IMR-90 (cell line): Measurements from ENCODE around the gene NRXN2. TPM values are rescaled to one million over a fixed set of nuclear protein-coding genes. Genes with fewer than 3 reads are reported as not detected.

ENCODE experiments used
- ATAC-seq: fragments of 200-7000 bp; cut with Tn5 transposase; 2 replicates; pipeline ENCODE4 v1.9.1; 2020; ENCODE audit warnings: low read depth, mild to moderate bottlenecking, moderate library complexity
- BruUV-seq: library from RNA; stranded (reverse); fragments of 400-500 nt; replicated peaks from 2 replicates; lab custom pipeline; 2021; lab: Mats Ljungman, UMichigan
- CTCF ChIA-PET: fragments of 300-600 bp; formaldehyde crosslinking; extraction: SDS; loops from one replicate; lab custom pipeline; 2021; ENCODE audit warnings: antibody characterized with exemption; lab: Yijun Ruan, JAX
- POLR2A ChIA-PET: fragments of 300-600 bp; sonication (Branson Sonifier 250); formaldehyde crosslinking; loops from one replicate; lab custom pipeline; 2022; ENCODE audit warnings: antibody characterized with exemption; ENCODE audit not compliant: unreplicated experiment; lab: Charles Lee
- DNase-seq: peaks from one replicate; pipeline ENCODE4 v3.0.0; 2013
- H2AFZ ChIP-seq: replicated peaks from 2 replicates; pipeline ENCODE3; 2013; ENCODE audit warnings: low read length, mild to moderate bottlenecking; ENCODE audit not compliant: poor library complexity
- H2AK5ac ChIP-seq: 2 replicates; pipeline ENCODE4 v1.6.1; 2013; ENCODE audit warnings: low read depth, low read length, inconsistent platforms
- H2AK9ac ChIP-seq: replicated peaks from 2 replicates; pipeline ENCODE3; 2013; ENCODE audit warnings: mild to moderate bottlenecking, low read depth, low read length, moderate library complexity; ENCODE audit not compliant: poor library complexity
- H2BK120ac ChIP-seq: 2 replicates; pipeline ENCODE4 v1.6.1; 2013; ENCODE audit warnings: low read depth, low read length, inconsistent platforms
- H2BK15ac ChIP-seq: 3 replicates; pipeline ENCODE4 v1.6.1; 2013; ENCODE audit warnings: low read depth, low read length, inconsistent platforms
- H2BK20ac ChIP-seq: 2 replicates; pipeline ENCODE4 v1.6.1; 2013; ENCODE audit warnings: low read depth, mild to moderate bottlenecking, inconsistent platforms, low read length, moderate library complexity
- H2BK5ac ChIP-seq: 2 replicates; pipeline ENCODE4 v1.6.1; 2013; ENCODE audit warnings: mild to moderate bottlenecking, low read depth, low read length, inconsistent platforms; ENCODE audit not compliant: poor library complexity, severe bottlenecking
- H3K14ac ChIP-seq: replicated peaks from 2 replicates; pipeline ENCODE4 v1.6.1; 2013; ENCODE audit warnings: low read depth, low read length, inconsistent platforms
- H3K18ac ChIP-seq: 2 replicates; pipeline ENCODE4 v1.6.1; 2013; ENCODE audit warnings: low read depth, low read length, control low read depth
- H3K23ac ChIP-seq: 2 replicates; pipeline ENCODE4 v1.6.1; 2013; ENCODE audit warnings: low read depth, low read length, inconsistent platforms
- H3K27ac ChIP-seq: 2 replicates; pipeline ENCODE4 v1.5.1; 2013; ENCODE audit warnings: mild to moderate bottlenecking, control low read depth, low read length; ENCODE audit not compliant: insufficient read depth
- H3K27me3 ChIP-seq: 2 replicates; pipeline ENCODE4 v1.6.1; 2013; ENCODE audit warnings: low read length; ENCODE audit not compliant: control insufficient read depth, insufficient read depth
- H3K36me3 ChIP-seq: 2 replicates; pipeline ENCODE4 v1.6.1; 2013; ENCODE audit warnings: low read length, mixed read lengths; ENCODE audit not compliant: control insufficient read depth, insufficient read depth
- H3K4ac ChIP-seq: 2 replicates; pipeline ENCODE4 v1.6.1; 2013; ENCODE audit warnings: low read depth, low read length, inconsistent platforms
- H3K4me1 ChIP-seq: 2 replicates; pipeline ENCODE4 v1.6.1; 2013; ENCODE audit warnings: low read length, mixed read lengths; ENCODE audit not compliant: control insufficient read depth, insufficient read depth
- H3K4me2 ChIP-seq: 2 replicates; pipeline ENCODE4 v1.6.1; 2013; ENCODE audit warnings: low read depth, mild to moderate bottlenecking, control low read depth, low read length, moderate library complexity
- H3K4me3 ChIP-seq: 2 replicates; pipeline ENCODE4 v1.5.1; 2013; ENCODE audit warnings: low read depth, mild to moderate bottlenecking, control low read depth, low read length, moderate library complexity; ENCODE audit not compliant: insufficient read depth
- H3K56ac ChIP-seq: 2 replicates; pipeline ENCODE4 v1.6.1; 2013; ENCODE audit warnings: low read length, inconsistent platforms; ENCODE audit not compliant: insufficient read depth; ENCODE audit errors: extremely low read depth
- H3K79me1 ChIP-seq, 2 experiments: 2 replicates each; pipeline ENCODE4 v1.6.1; 2013; ENCODE audit warnings: low read length in 2 of 2, inconsistent platforms in 1 of 2, low read depth in 1 of 2
- H3K9ac ChIP-seq: 2 replicates; pipeline ENCODE4 v1.6.1; 2013; ENCODE audit warnings: low read depth, low read length, control low read depth
- H3K9me1 ChIP-seq: 2 replicates; pipeline ENCODE4 v1.6.1; 2013; ENCODE audit warnings: low read length, inconsistent platforms; ENCODE audit not compliant: insufficient read depth
- H3K9me3 ChIP-seq: 2 replicates; pipeline ENCODE4 v1.6.1; 2013; ENCODE audit warnings: low read length; ENCODE audit not compliant: control insufficient read depth, insufficient read depth
- H4K20me1 ChIP-seq: 2 replicates; pipeline ENCODE4 v1.6.1; 2013; ENCODE audit warnings: low read length, inconsistent platforms; ENCODE audit not compliant: insufficient read depth
- H4K5ac ChIP-seq: 2 replicates; pipeline ENCODE4 v1.6.1; 2013; ENCODE audit warnings: mild to moderate bottlenecking, low read depth, low read length, control low read depth
- H4K8ac ChIP-seq, 2 experiments: 2 replicates each; pipeline ENCODE4 v1.6.1; 2013; ENCODE audit warnings: low read depth in 2 of 2, low read length in 2 of 2, control low read depth in 1 of 2, inconsistent platforms in 1 of 2
- H4K91ac ChIP-seq: 2 replicates; pipeline ENCODE4 v1.6.1; 2013; ENCODE audit warnings: low read depth, low read length, inconsistent platforms; ENCODE audit not compliant: insufficient read depth
- POLR2A ChIP-seq: IDR thresholded peaks from 2 replicates; pipeline ENCODE4 v1.6.1; 2012; ENCODE audit warnings: mild to moderate bottlenecking, low read depth, low read length
- WGBS, 2 experiments: methylation state at CpG; one replicate each; pipeline versions ENCODE4 v1.1.5 to v1.1.7; 2013; ENCODE audit warnings: missing lambda C conversion rate in 2 of 2; ENCODE audit not compliant: insufficient read length in 1 of 2; ENCODE audit errors: extremely low coverage in 2 of 2; 5-methylcytosine and 5-hydroxymethylcytosine counted together
- dilution Hi-C: fragments of 300-500 bp; cut with HindIII; formaldehyde crosslinking; loops from one replicate; pipeline ENCODE4 v1.14.3; 2018; ENCODE audit warnings: low sequenced_read_pairs; ENCODE audit not compliant: unreplicated experiment
- in situ Hi-C: fragments of 300-500 bp; cut with MboI; formaldehyde crosslinking; loops from 3 replicates; pipeline ENCODE4 v1.14.3; 2019; ENCODE audit warnings: low sequenced_read_pairs, inconsistent platforms, mixed read lengths
- intact Hi-C: fragments of 100-400 bp; cut with micrococcal nuclease; formaldehyde crosslinking; loops from 2 replicates; pipeline ENCODE4 v1.10.0; 2022
- polyA plus RNA-seq, 3 experiments: library from polyadenylated mRNA; depleted of rRNA; stranded (reverse); fragments of >200 nt; gene quantifications; 2 replicates each; pipeline ENCODE4 v1.2.3, GENCODE V29; 2012; ENCODE audit warnings: low replicate concordance in 1 of 3
- total RNA-seq: library from RNA; depleted of rRNA; stranded (reverse); fragments of >200 nt; gene quantifications from 2 replicates; pipeline ENCODE4 v1.2.3, GENCODE V29; 2012
- TF ChIP-seq, protein P1 (sequence below): conservative IDR thresholded peaks from 2 replicates; pipeline ENCODE4 v1.5.1; 2012; ENCODE audit warnings: mild to moderate bottlenecking, low read depth, low read length, improper control_type of control experiment

The NRXN2 gene
- total and polyA plus RNA-seq, 2 of the 4 experiments (the other 2 are of a cell fraction), result 0.18 to 0.22 TPM

DNA sequence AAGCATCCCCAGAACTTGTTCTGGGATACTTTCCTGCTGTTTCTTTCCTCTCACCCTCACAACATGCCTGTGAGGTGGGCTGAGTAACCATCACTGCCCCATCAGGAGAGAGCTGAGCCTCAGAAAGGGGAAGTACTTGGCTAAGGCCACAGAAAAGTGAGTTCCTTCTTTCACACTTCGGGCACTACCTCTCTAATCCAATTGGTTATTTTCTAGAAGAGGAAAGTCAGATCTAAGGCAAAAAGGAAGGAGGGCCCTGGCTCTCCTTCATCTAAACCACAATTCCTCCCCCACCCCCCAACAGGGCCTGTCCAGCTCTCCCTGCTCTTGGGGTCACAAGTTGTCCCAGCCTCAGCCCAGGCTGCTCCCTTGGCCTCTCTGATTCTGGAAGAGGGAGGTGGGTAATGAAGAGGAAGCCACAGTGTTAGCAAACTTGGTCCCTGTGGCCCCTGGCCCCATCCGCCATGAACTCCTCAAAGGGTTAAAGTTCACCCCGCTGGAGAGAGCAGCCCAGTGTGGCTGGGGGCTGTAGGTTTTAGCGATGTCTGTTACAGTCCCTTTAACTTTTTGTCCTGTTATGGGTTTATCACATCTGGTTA lies 98.0 kb downstream of the NRXN2 start:
- POLR2A ChIA-PET, result no interaction called here
- dilution Hi-C loops, result no loop called here

More for the DNA sequence above, 98.0 kb downstream of the NRXN2 start:
- Histone ChIP-seq H3K79me1 (no peaks in the 10 kb centered on the region), H3K14ac (no peak overlapping the region), H3K4ac (no peak overlapping the region), H4K8ac (no peak overlapping the region), H3K36me3 (no peaks in the 10 kb centered on the region), H2BK15ac (no peak overlapping the region), H4K20me1 (no peaks in the 10 kb centered on the region), H3K4me2 (no peak overlapping the region), H2AK5ac (no peak overlapping the region), H2AK9ac (no peak overlapping the region), H2BK20ac (no peak overlapping the region), H3K18ac (no peak overlapping the region), H3K27me3 (peaks cover 58% of the 10 kb centered on the region), H3K9ac (no peak overlapping the region), H4K91ac (no peak overlapping the region), H3K56ac (no peak overlapping the region), H3K9me1 (no peaks in the 10 kb centered on the region), H3K4me1 (no peaks in the 10 kb centered on the region), H2BK120ac (no peak overlapping the region), H3K9me3 (no peaks in the 10 kb centered on the region), H3K23ac (no peak overlapping the region), H2AFZ (no peak overlapping the region), H3K4me3 (no peak overlapping the region), H3K27ac (no peak overlapping the region), H2BK5ac (no peak overlapping the region), H4K5ac (no peak overlapping the region)
- no TSS peak for BruUV-seq
- CTCF ChIA-PET, result no interaction called here
- in situ Hi-C loops (no loop called here), intact Hi-C loops (no loop called here)
- DNase-seq (no peak), ATAC-seq (no peak)
- TF ChIP-seq, protein P1, sequence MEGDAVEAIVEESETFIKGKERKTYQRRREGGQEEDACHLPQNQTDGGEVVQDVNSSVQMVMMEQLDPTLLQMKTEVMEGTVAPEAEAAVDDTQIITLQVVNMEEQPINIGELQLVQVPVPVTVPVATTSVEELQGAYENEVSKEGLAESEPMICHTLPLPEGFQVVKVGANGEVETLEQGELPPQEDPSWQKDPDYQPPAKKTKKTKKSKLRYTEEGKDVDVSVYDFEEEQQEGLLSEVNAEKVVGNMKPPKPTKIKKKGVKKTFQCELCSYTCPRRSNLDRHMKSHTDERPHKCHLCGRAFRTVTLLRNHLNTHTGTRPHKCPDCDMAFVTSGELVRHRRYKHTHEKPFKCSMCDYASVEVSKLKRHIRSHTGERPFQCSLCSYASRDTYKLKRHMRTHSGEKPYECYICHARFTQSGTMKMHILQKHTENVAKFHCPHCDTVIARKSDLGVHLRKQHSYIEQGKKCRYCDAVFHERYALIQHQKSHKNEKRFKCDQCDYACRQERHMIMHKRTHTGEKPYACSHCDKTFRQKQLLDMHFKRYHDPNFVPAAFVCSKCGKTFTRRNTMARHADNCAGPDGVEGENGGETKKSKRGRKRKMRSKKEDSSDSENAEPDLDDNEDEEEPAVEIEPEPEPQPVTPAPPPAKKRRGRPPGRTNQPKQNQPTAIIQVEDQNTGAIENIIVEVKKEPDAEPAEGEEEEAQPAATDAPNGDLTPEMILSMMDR, result no peak
- no peak for TF ChIP-seq POLR2A
- WGBS, 2 experiments, result 71% methylated on average over 2 of the region's 4 CpGs; no CpG with 5 or more reads in 1 of the 2 experiments
